ENCODE data around the gene NUP210L. TPM values are rescaled to one million over a fixed set of nuclear protein-coding genes. Genes with fewer than 3 reads are reported as not detected.
A peak's percentile ranks its signal among the peaks of the same experiment; 100 is the strongest.

The NUP210L gene
- polyA plus RNA-seq, 6 donors from 2014 or later = not detected

- peaks cover 0 to 2% (median 0%) of the 10 kb centered on the region in 7 donors for H3K9me3 Mint-ChIP-seq
- peaks cover 0 to 12% of the 10 kb centered on the region in 2 donors for H3K36me3 Mint-ChIP-seq
- H3K4me1 Mint-ChIP-seq = peaks cover 49 to 63% (median 56%) of the 10 kb centered on the region in 3 donors
- peak overlapping the region; percentile 98 to 100 (median 100) for H3K27ac Mint-ChIP-seq
- peak overlapping the region; percentile 85 to 99 (median 96) for H3K4me3 Mint-ChIP-seq
- ATAC-seq (ENCODE audit: low read depth in 2 of 2) = no peak
- H3K27me3 Mint-ChIP-seq = peaks cover 0 to 4% (median 0%) of the 10 kb centered on the region in 3 donors
- no peak for DNase-seq
Observed at GRCh38 chr1:153944827-153945117, 210.1 kb downstream of the NUP210L start.

DNA sequence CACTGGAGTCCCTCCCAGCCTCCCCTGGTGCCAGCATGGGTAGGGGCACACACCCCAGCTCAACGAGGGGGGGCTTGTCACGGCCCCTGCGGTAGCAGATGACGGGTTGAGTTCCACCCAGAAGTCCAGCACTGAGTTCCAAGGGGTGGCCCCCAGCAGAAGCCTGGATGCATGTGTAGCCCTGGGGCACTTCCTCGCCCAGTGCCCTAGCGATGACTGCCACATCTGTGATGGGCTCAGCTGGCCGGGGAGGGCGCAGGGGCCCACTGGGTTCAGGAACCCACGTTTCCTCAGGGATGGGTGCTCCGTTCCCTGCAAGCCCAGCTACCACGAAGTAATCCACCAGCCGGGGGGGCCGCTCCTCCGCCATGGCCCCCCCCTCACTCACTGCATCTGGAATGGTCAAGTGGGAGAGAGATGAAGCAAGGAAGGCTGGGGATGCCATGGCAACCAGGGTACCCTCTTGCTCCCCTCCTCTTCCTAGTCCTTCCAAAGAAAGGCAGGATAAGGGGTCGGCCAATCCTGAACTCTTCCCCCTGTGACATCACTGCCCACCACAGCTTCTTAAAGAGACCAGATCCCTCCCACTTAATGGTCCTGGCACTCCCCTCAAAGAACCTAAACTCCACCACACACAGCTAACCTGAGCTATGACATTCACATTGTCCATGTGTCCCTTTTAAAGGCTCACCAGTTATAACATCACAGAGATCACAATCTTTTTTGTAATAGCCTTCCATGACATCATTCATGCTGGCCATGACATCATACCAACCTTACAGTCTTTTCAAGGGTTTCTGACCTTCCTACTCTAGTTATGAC is 210.7 kb downstream of the NUP210L start:
- ATAC-seq (ENCODE audit: low read depth in 2 of 2) = no peak
- H3K36me3 Mint-ChIP-seq = peaks cover 0 to 16% of the 10 kb centered on the region in 2 donors
- H3K9me3 Mint-ChIP-seq = peaks cover 0 to 2% (median 0%) of the 10 kb centered on the region in 7 donors
- peaks cover 50 to 64% (median 56%) of the 10 kb centered on the region in 3 donors for H3K4me1 Mint-ChIP-seq
- peak overlapping the region; percentile 85 to 99 (median 96) for H3K4me3 Mint-ChIP-seq
- no peak for DNase-seq
- peaks cover 0 to 4% (median 0%) of the 10 kb centered on the region in 3 donors for H3K27me3 Mint-ChIP-seq
- peak overlapping the region; percentile 98 to 100 (median 100) for H3K27ac Mint-ChIP-seq

- no peak for ATAC-seq (ENCODE audit: low read depth in 2 of 2)
- Mint-ChIP-seq H3K36me3 (peaks cover 0 to 16% of the 10 kb centered on the region in 2 donors), H3K4me3 (peak overlapping the region in 5 of 8 donors; percentile 29 to 97 (median 75)), H3K27me3 (peaks cover 0 to 4% (median 0%) of the 10 kb centered on the region in 3 donors), H3K9me3 (peaks cover 0 to 2% (median 0%) of the 10 kb centered on the region in 7 donors), H3K4me1 (peaks cover 44 to 63% (median 55%) of the 10 kb centered on the region in 3 donors), H3K27ac (peak overlapping the region in 5 of 6 donors; percentile 51 to 98 (median 86))
- no peak for DNase-seq
Observed at GRCh38 chr1:153942766-153943549, 211.9 kb downstream of the NUP210L start.

Other genes with a start within 250 kb of the NUP210L start
- 1 to 10 TPM; 4.0 to 7.0 (median 5.1) TPM for gene GATAD2B, start 232.1 kb downstream of the NUP210L start, polyA plus RNA-seq (ENCODE audit: low read depth in 6 of 6)
- gene DENND4B, start 208.4 kb downstream of the NUP210L start, polyA plus RNA-seq (ENCODE audit: low read depth in 6 of 6) = 10 to 100 TPM in 5 of 6 donors, 1 to 10 TPM in 1; 6.5 to 52.8 (median 29.7) TPM
- gene CRTC2, start 196.5 kb downstream of the NUP210L start, polyA plus RNA-seq (ENCODE audit: low read depth in 6 of 6) = 10 to 100 TPM; 24.6 to 59.8 (median 35.8) TPM
- gene SLC39A1, start 191.5 kb downstream of the NUP210L start, polyA plus RNA-seq (ENCODE audit: low read depth in 6 of 6) = 10 to 100 TPM; 36.0 to 66.7 (median 52.6) TPM
- 10 to 100 TPM; 12.2 to 16.9 (median 15.6) TPM for gene CREB3L4, start 187.2 kb downstream of the NUP210L start, polyA plus RNA-seq (ENCODE audit: low read depth in 6 of 6)
- 100 to 1,000 TPM; 339 to 480 (median 361) TPM for gene JTB, start 177.4 kb downstream of the NUP210L start, polyA plus RNA-seq (ENCODE audit: low read depth in 6 of 6)
- gene RAB13, start 168.7 kb downstream of the NUP210L start, polyA plus RNA-seq (ENCODE audit: low read depth in 6 of 6) = 1 to 10 TPM in 3 of 6 donors, under 1 TPM in 1, not detected in 2; 0.88 to 2.6 (median 1.5) TPM
- over 10,000 TPM; 15,695 to 24,474 (median 20,858) TPM for gene RPS27, start 164.3 kb downstream of the NUP210L start, polyA plus RNA-seq (ENCODE audit: low read depth in 6 of 6)
- 100 to 1,000 TPM; 669 to 816 (median 772) TPM for gene TPM3, start 37.0 kb upstream of the NUP210L start, polyA plus RNA-seq (ENCODE audit: low read depth in 6 of 6)
- gene CFAP141, start 51.3 kb upstream of the NUP210L start, polyA plus RNA-seq (ENCODE audit: low read depth in 6 of 6) = not detected
- gene UBAP2L, start 65.9 kb upstream of the NUP210L start, polyA plus RNA-seq (ENCODE audit: low read depth in 6 of 6) = 10 to 100 TPM; 23.7 to 81.6 (median 47.4) TPM
- gene HAX1, start 117.6 kb upstream of the NUP210L start, polyA plus RNA-seq (ENCODE audit: low read depth in 6 of 6) = 100 to 1,000 TPM; 117 to 161 (median 145) TPM
- under 1 TPM in 2 of 6 donors, not detected in 4; 0.13 to 0.56 TPM for gene AQP10, start 166.0 kb upstream of the NUP210L start, polyA plus RNA-seq (ENCODE audit: low read depth in 6 of 6)
- 10 to 100 TPM in 1 of 6 donors, 1 to 10 TPM in 5; 5.0 to 11.7 (median 7.7) TPM for gene ATP8B2, start 170.5 kb upstream of the NUP210L start, polyA plus RNA-seq (ENCODE audit: low read depth in 6 of 6)